Parathyroid adenoma (tissue), 2 donors: ENCODE measurements around the gene CFLAR.

Source experiments
- H2AFZ ChIP-seq: fragments of 300-600 bp; sonication (generic); one replicate; pipeline ENCODE4 v1.7.0; 2017; ENCODE audit warnings: antibody characterized with exemption, mild to moderate bottlenecking
- H3K27ac ChIP-seq: fragments of 300-600 bp; sonication (generic); one replicate; pipeline ENCODE4 v1.7.0; 2017
- H3K27me3 ChIP-seq: fragments of 300-600 bp; sonication (generic); one replicate; pipeline ENCODE4 v1.7.0; 2017; ENCODE audit warnings: low read length; ENCODE audit not compliant: control insufficient read depth, insufficient read depth
- H3K36me3 ChIP-seq: fragments of 300-600 bp; sonication (generic); one replicate; pipeline ENCODE4 v1.7.0; 2017; ENCODE audit warnings: low read length; ENCODE audit not compliant: control insufficient read depth, insufficient read depth
- H3K4me1 ChIP-seq: fragments of 300-600 bp; sonication (generic); one replicate; pipeline ENCODE4 v1.7.0; 2017; ENCODE audit warnings: control low read depth
- H3K4me2 ChIP-seq: fragments of 300-600 bp; sonication (generic); one replicate; pipeline ENCODE4 v1.7.0; 2017; ENCODE audit warnings: low read length
- H3K4me3 ChIP-seq: fragments of 300-600 bp; sonication (generic); one replicate; pipeline ENCODE4 v1.7.0; 2017; ENCODE audit warnings: low read depth, low read length
- H3K79me2 ChIP-seq: fragments of 300-600 bp; sonication (generic); one replicate; pipeline ENCODE4 v1.7.0; 2017; ENCODE audit warnings: control low read depth
- H3K9ac ChIP-seq: fragments of 300-600 bp; sonication (generic); one replicate; pipeline ENCODE4 v1.7.0; 2017; ENCODE audit warnings: mild to moderate bottlenecking
- H3K9me3 ChIP-seq: fragments of 300-600 bp; sonication (generic); one replicate; pipeline ENCODE4 v1.7.0; 2017; ENCODE audit warnings: low read length; ENCODE audit not compliant: control insufficient read depth
- TF ChIP-seq, protein P1 (sequence below): fragments of 300-600 bp; sonication (generic); IDR thresholded peaks from one replicate; pipeline ENCODE4 v1.7.0; 2017; ENCODE audit warnings: antibody characterized with exemption, mild to moderate bottlenecking
- donor health status: primary hyperparathyroidism.

CFLAR gene

DNA sequence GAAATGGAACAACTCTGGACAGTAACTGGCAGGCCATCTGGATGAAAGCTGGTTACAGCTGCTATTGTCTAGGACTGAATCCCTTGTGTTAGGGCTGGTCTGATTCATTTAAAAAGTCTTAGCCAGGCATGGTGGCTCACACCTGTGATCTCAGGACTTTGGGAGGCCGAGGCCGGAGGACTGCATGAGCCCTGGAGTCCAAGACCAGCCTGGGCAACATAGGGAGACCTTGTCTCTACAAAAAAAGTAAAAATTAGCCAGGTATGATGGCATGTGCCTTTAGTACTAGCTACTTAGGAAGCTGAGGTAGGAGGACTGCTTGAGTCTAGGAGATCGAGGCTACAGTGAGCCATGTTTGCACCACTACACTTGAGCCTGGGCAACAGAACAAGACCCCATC lies 15.5 kb upstream of the CFLAR start:
- Histone ChIP-seq H3K79me2 (no peaks in the 10 kb centered on the region), H3K4me2 (no peak overlapping the region), H3K4me3 (no peak overlapping the region), H3K27ac (no peak overlapping the region), H3K36me3 (no peaks in the 10 kb centered on the region), H3K9me3 (no peaks in the 10 kb centered on the region), H3K4me1 (no peaks in the 10 kb centered on the region), H3K27me3 (no peaks in the 10 kb centered on the region), H3K9ac (no peak overlapping the region), H2AFZ (no peak overlapping the region)
- TF ChIP-seq, protein P1, sequence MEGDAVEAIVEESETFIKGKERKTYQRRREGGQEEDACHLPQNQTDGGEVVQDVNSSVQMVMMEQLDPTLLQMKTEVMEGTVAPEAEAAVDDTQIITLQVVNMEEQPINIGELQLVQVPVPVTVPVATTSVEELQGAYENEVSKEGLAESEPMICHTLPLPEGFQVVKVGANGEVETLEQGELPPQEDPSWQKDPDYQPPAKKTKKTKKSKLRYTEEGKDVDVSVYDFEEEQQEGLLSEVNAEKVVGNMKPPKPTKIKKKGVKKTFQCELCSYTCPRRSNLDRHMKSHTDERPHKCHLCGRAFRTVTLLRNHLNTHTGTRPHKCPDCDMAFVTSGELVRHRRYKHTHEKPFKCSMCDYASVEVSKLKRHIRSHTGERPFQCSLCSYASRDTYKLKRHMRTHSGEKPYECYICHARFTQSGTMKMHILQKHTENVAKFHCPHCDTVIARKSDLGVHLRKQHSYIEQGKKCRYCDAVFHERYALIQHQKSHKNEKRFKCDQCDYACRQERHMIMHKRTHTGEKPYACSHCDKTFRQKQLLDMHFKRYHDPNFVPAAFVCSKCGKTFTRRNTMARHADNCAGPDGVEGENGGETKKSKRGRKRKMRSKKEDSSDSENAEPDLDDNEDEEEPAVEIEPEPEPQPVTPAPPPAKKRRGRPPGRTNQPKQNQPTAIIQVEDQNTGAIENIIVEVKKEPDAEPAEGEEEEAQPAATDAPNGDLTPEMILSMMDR: no peak

DNA sequence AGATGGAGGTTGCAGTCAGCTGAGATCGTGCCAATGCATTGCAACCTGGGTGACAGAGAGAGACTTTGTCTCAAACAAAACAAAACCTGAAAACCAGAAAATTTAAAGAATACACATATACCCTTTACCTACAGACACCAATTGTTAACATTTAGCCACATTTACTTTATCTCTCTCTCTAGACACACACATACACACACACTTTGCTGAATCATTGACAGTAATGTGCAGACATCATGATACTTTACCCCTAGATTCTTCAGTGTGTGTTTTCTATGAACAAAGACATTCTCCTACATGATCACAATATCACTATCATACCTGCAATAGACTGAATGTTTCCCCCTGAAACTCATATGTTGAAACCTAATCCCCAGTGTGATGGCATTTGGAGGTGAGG lies 10.2 kb upstream of the CFLAR start:
- H2AFZ ChIP-seq: no peak overlapping the region
- no peaks in the 10 kb centered on the region for H3K27me3 ChIP-seq
- TF ChIP-seq, protein P1: no peak
- no peaks in the 10 kb centered on the region for H3K9me3 ChIP-seq
- no peak overlapping the region for H3K9ac ChIP-seq
- H3K4me2 ChIP-seq: no peak overlapping the region
- no peak overlapping the region for H3K4me3 ChIP-seq
- H3K27ac ChIP-seq: no peak overlapping the region
- H3K36me3 ChIP-seq: no peaks in the 10 kb centered on the region
- H3K79me2 ChIP-seq: no peaks in the 10 kb centered on the region
- H3K4me1 ChIP-seq: no peaks in the 10 kb centered on the region

DNA sequence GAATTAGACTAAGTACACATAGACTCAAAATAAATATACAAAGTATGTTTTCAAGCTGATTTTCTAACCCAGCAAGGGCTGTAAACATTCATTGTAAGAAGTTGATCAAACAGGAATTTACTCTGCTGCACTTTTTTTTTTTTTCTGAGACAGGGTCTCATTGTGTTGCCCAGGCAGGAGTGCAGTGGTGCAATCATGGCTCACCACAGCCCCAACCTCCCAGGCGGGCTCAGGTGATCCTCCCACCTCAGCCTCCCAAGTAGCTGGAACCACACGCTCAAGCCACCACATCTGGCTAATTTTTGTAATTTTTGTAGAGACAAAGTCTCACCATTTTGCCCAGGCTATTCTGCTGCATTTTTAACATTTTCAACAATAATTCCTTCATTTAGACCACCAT lies 8.3 kb upstream of the CFLAR start:
- H3K79me2 ChIP-seq: no peaks in the 10 kb centered on the region
- no peaks in the 10 kb centered on the region for H3K27me3 ChIP-seq
- no peaks in the 10 kb centered on the region for H3K9me3 ChIP-seq
- TF ChIP-seq, protein P1: no peak
- H2AFZ ChIP-seq: no peak overlapping the region
- no peak overlapping the region for H3K27ac ChIP-seq
- no peak overlapping the region for H3K4me2 ChIP-seq
- no peak overlapping the region for H3K9ac ChIP-seq
- H3K36me3 ChIP-seq: no peaks in the 10 kb centered on the region
- H3K4me3 ChIP-seq: no peak overlapping the region
- H3K4me1 ChIP-seq: no peaks in the 10 kb centered on the region

DNA sequence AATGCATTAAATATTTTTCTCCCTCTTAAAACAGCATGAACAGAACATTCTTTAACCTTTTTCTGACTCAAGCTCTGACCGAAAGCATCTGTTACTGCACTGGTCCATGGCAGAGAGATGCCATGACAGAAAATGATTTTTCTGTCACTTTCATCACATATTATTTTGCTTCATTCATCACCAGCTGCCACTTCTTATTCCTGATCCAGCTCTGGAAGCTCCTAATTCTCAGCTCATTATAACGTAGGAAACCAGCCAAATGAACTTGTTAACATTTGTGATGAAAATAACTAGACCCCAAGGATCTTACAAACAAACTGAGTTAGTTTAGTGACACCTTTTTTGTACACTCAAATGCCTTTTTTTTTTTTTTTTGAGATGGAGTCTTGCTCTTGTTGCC lies 7.6 kb upstream of the CFLAR start:
- H3K27me3 ChIP-seq: no peaks in the 10 kb centered on the region
- no peaks in the 10 kb centered on the region for H3K79me2 ChIP-seq
- no peak overlapping the region for H3K9ac ChIP-seq
- no peaks in the 10 kb centered on the region for H3K4me1 ChIP-seq
- H3K36me3 ChIP-seq: no peaks in the 10 kb centered on the region
- TF ChIP-seq, protein P1: no peak
- no peak overlapping the region for H3K27ac ChIP-seq
- H2AFZ ChIP-seq: no peak overlapping the region
- H3K4me2 ChIP-seq: no peak overlapping the region
- H3K4me3 ChIP-seq: no peak overlapping the region
- H3K9me3 ChIP-seq: no peaks in the 10 kb centered on the region

DNA sequence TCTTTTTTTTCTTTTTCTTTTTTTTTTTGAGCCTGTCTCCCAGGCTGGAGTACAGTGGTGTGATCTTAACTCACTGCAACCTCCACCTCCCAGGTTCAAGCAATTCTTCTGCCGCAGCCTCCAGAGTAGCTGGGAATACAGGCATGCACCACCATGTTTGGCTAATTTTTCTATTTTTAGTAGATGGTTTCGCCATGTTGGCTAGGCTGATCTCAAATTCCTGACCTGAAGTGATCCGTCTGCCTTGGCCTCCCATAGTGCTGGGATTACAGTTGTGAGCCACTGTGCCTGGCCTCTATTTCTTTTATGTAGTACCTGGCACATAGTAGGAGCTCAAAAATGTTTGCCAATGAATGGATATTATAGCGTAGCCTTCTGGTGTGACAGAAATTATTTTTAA lies 6.8 kb upstream of the CFLAR start:
- TF ChIP-seq, protein P1: no peak
- Histone ChIP-seq H2AFZ (no peak overlapping the region), H3K4me1 (no peaks in the 10 kb centered on the region), H3K4me2 (no peak overlapping the region), H3K9ac (no peak overlapping the region), H3K9me3 (no peaks in the 10 kb centered on the region), H3K4me3 (no peak overlapping the region), H3K27me3 (no peaks in the 10 kb centered on the region), H3K79me2 (no peaks in the 10 kb centered on the region), H3K36me3 (no peaks in the 10 kb centered on the region), H3K27ac (no peak overlapping the region)
